Measurements from ENCODE around the gene SPAAR.

Gene SPAAR

DNA sequence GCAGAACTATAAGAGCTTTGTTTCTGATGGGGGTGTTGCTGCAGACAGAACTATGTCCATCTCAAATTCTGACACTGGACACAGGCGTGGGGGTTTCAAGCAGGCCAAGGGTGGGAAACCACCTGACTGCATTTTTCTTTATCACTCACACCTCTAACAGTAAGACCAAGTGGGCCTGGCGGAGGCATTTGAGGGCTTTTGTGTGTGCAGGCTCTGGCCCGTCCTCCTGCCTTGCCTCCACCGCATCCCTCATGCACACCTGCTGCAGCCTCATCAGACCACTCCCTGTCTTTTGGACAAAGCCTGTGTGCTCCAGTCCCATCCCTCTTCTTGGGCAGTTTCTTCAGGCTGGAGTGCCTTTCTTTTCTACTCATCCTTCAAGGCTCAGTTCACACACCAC lies 47.0 kb upstream of the SPAAR start:
- H3K79me2 ChIP-seq (ENCODE audit: insufficient read depth, low read length), result no peaks in the 10 kb centered on the region
- no peak for DNase-seq

DNA sequence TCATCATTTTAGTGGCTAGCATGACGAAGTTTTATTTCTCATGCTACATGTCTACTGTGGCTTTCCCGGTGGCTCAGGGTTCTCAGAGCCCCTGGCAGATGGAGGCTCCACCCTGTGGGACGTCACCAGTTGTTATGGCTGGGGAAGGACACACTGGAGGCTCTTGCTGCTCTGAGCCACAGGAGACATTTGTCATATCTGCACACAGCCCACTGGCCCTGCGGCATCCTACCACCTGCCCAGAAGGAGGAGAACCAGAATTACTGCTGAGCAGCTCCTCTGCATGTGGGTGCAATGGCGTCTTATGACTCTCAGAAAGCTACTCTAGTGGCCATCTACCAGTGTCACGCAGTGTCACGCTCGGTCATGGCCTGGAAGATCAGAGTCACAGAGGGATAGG lies 45.7 kb upstream of the SPAAR start:
- Histone ChIP-seq H3K9me3 (ENCODE audit: insufficient read depth, low read length, severe bottlenecking) (no peaks in the 10 kb centered on the region), H3K79me2 (ENCODE audit: insufficient read depth, low read length) (no peaks in the 10 kb centered on the region), H3K4me3 (ENCODE audit: low read depth in 1 of 2, low read length in 2 of 2) (no peak overlapping the region), H3K9ac (ENCODE audit: low read depth, low read length) (no peak overlapping the region), H3K36me3 (ENCODE audit: insufficient read depth, low read length) (no peaks in the 10 kb centered on the region), H4K20me1 (ENCODE audit: insufficient read depth, low read length) (no peaks in the 10 kb centered on the region), H3K27me3 (ENCODE audit: insufficient read depth, low read length, poor library complexity) (no peaks in the 10 kb centered on the region), H3K27ac (ENCODE audit: low read length) (no peak overlapping the region), H3K4me2 (ENCODE audit: insufficient read depth, low read length) (no peak overlapping the region), H3K4me1 (ENCODE audit: insufficient read depth, low read length) (no peaks in the 10 kb centered on the region), H2AFZ (ENCODE audit: low read depth, low read length) (no peak overlapping the region)
- DNase-seq (no peak), ATAC-seq (ENCODE audit: insufficient read depth, low read depth) (no peak)
- TF ChIP-seq EZH2 (IDR thresholded peaks at IDR 0.05; ENCODE audit: borderline replicate concordance, low read depth, low read length, severe bottlenecking), result no peak
- TF ChIP-seq, protein P1, sequence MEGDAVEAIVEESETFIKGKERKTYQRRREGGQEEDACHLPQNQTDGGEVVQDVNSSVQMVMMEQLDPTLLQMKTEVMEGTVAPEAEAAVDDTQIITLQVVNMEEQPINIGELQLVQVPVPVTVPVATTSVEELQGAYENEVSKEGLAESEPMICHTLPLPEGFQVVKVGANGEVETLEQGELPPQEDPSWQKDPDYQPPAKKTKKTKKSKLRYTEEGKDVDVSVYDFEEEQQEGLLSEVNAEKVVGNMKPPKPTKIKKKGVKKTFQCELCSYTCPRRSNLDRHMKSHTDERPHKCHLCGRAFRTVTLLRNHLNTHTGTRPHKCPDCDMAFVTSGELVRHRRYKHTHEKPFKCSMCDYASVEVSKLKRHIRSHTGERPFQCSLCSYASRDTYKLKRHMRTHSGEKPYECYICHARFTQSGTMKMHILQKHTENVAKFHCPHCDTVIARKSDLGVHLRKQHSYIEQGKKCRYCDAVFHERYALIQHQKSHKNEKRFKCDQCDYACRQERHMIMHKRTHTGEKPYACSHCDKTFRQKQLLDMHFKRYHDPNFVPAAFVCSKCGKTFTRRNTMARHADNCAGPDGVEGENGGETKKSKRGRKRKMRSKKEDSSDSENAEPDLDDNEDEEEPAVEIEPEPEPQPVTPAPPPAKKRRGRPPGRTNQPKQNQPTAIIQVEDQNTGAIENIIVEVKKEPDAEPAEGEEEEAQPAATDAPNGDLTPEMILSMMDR (IDR thresholded peaks at IDR 0.05; ENCODE audit: borderline replicate concordance, extremely low read depth, low read length, poor library complexity, severe bottlenecking), result no peak

More for the DNA sequence above, 47.0 kb upstream of the SPAAR start:
- no peak overlapping the region for H3K4me2 ChIP-seq (ENCODE audit: insufficient read depth, low read length)
- no peak overlapping the region for H3K27ac ChIP-seq (ENCODE audit: low read length)
- no peaks in the 10 kb centered on the region for H4K20me1 ChIP-seq (ENCODE audit: insufficient read depth, low read length)
- no peaks in the 10 kb centered on the region for H3K27me3 ChIP-seq (ENCODE audit: insufficient read depth, low read length, poor library complexity)
- no peaks in the 10 kb centered on the region for H3K36me3 ChIP-seq (ENCODE audit: insufficient read depth, low read length)
- H2AFZ ChIP-seq (ENCODE audit: low read depth, low read length), result no peak overlapping the region
- no peak for ATAC-seq (ENCODE audit: insufficient read depth, low read depth)
- no peaks in the 10 kb centered on the region for H3K4me1 ChIP-seq (ENCODE audit: insufficient read depth, low read length)
- TF ChIP-seq, protein P1 (IDR thresholded peaks at IDR 0.05; ENCODE audit: borderline replicate concordance, extremely low read depth, low read length, poor library complexity, severe bottlenecking), result no peak
- no peak for TF ChIP-seq EZH2 (IDR thresholded peaks at IDR 0.05; ENCODE audit: borderline replicate concordance, low read depth, low read length, severe bottlenecking)
- H3K4me3 ChIP-seq (ENCODE audit: low read depth in 1 of 2, low read length in 2 of 2), result no peak overlapping the region
- no peak overlapping the region for H3K9ac ChIP-seq (ENCODE audit: low read depth, low read length)
- no peaks in the 10 kb centered on the region for H3K9me3 ChIP-seq (ENCODE audit: insufficient read depth, low read length, severe bottlenecking)

DNA sequence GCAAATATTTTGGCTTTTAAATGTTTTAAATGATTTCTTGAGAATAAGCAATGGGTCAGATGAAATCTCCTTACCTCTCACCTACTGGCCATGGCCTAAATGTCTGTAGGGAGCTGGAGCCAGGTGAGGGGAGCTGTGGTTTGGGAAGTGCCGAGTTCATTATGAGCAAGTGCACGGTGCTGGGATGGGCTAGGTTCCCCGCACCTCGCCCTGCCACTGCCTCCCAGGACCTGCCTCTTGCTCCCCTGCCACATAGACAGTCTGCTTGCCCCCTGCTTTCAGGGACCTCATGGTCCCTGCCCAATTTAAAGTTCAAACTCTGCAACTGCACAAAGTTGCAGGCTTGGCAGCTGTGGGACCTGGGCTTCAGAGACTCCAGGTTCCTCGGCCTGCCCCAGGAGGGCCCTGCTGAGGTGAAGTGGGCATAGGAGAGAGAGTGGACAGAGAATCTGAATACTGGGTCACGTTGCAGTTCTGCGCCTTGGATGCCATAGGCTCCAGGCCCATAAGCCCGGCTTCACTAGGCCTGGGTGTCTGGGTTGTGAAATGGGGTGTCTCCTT lies 44.5 kb upstream of the SPAAR start:
- no peak for ATAC-seq (ENCODE audit: insufficient read depth, low read depth)

More for the DNA sequence above, 44.5 kb upstream of the SPAAR start:
- no peak for DNase-seq
- H3K4me2 ChIP-seq (ENCODE audit: insufficient read depth, low read length), result no peak overlapping the region
- H3K27ac ChIP-seq (ENCODE audit: low read length), result no peak overlapping the region
- TF ChIP-seq, protein P1 (IDR thresholded peaks at IDR 0.05; ENCODE audit: borderline replicate concordance, extremely low read depth, low read length, poor library complexity, severe bottlenecking), result no peak
- TF ChIP-seq EZH2 (IDR thresholded peaks at IDR 0.05; ENCODE audit: borderline replicate concordance, low read depth, low read length, severe bottlenecking), result no peak
- no peak overlapping the region for H3K9ac ChIP-seq (ENCODE audit: low read depth, low read length)
- H4K20me1 ChIP-seq (ENCODE audit: insufficient read depth, low read length), result no peaks in the 10 kb centered on the region
- no peaks in the 10 kb centered on the region for H3K4me1 ChIP-seq (ENCODE audit: insufficient read depth, low read length)
- no peaks in the 10 kb centered on the region for H3K27me3 ChIP-seq (ENCODE audit: insufficient read depth, low read length, poor library complexity)
- H2AFZ ChIP-seq (ENCODE audit: low read depth, low read length), result no peak overlapping the region
- H3K36me3 ChIP-seq (ENCODE audit: insufficient read depth, low read length), result no peaks in the 10 kb centered on the region
- H3K4me3 ChIP-seq (ENCODE audit: low read depth in 1 of 2, low read length in 2 of 2), result no peak overlapping the region
- no peaks in the 10 kb centered on the region for H3K9me3 ChIP-seq (ENCODE audit: insufficient read depth, low read length, severe bottlenecking)
- no peaks in the 10 kb centered on the region for H3K79me2 ChIP-seq (ENCODE audit: insufficient read depth, low read length)
